ENCODE data around the gene ZBTB1.
"Not testable (repeated sequence)": the region's sequence is repeated elsewhere in the genome, so short reads cannot be mapped to it uniquely, and the experiment has no call there.

ZBTB1 gene

GRCh38 chr14:64561631-64562030 lies 57.1 kb downstream of the ZBTB1 start:
- H3K4me1 ChIP-seq, result peaks cover 7 to 15% (median 9%) of the 10 kb centered on the region in 10 experiments; a peak in 18 of 20 replicates
- no peak overlapping the region for H3K27ac ChIP-seq
- no peaks in the 10 kb centered on the region for H3K27me3 ChIP-seq
- no peak overlapping the region for H3K4me3 ChIP-seq
- no peak overlapping the region for H3K9ac ChIP-seq
- no peaks in the 10 kb centered on the region for H4K20me1 ChIP-seq
- peak overlapping the region in 7 of 11 experiments; percentile 12 to 40 (median 29); a peak in 6 of 22 replicates for H3K4me2 ChIP-seq
- H3K36me3 ChIP-seq, result no peaks in the 10 kb centered on the region
- H3K9me3 ChIP-seq (replicated peaks in 1 of 11), result no peaks in the 10 kb centered on the region
- TF ChIP-seq Cebpa-rat (IDR thresholded peaks at IDR 0.05), result no peak

DNA sequence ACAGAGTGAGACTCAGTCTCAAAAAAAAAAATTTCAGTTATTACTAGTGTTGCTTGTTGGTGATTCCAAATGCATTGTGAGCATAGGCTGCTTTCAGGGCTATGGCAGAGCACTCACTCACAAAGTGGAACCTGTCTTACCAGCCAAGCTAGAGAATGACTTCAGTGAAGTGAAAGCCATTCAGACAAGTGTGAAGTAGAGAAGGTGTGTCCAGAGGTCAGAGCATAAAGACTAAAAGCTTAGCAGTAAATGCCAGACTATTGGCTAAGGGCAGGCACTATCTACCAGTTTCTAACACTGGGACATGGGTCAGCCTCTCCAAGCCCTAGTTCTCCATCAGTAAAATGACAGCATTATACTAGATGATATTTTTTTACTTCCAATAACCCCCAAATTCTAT lies 57.9 kb downstream of the ZBTB1 start:
- no peaks in the 10 kb centered on the region for H4K20me1 ChIP-seq
- no peak overlapping the region for H3K4me2 ChIP-seq
- TF ChIP-seq Cebpa-rat (IDR thresholded peaks at IDR 0.05), result no peak
- peaks cover 7 to 17% (median 13%) of the 10 kb centered on the region in 10 experiments; a peak in 18 of 20 replicates for H3K4me1 ChIP-seq
- H3K9me3 ChIP-seq (replicated peaks in 1 of 11), result no peaks in the 10 kb centered on the region
- no peak overlapping the region for H3K27ac ChIP-seq
- H3K4me3 ChIP-seq, result no peak overlapping the region
- H3K36me3 ChIP-seq, result no peaks in the 10 kb centered on the region
- no peak overlapping the region for H3K9ac ChIP-seq
- no peaks in the 10 kb centered on the region for H3K27me3 ChIP-seq

GRCh38 chr14:64563696-64564095 lies 59.1 kb downstream of the ZBTB1 start:
- no peak for TF ChIP-seq Cebpa-rat (IDR thresholded peaks at IDR 0.05)
- no peak overlapping the region for H3K4me2 ChIP-seq

DNA sequence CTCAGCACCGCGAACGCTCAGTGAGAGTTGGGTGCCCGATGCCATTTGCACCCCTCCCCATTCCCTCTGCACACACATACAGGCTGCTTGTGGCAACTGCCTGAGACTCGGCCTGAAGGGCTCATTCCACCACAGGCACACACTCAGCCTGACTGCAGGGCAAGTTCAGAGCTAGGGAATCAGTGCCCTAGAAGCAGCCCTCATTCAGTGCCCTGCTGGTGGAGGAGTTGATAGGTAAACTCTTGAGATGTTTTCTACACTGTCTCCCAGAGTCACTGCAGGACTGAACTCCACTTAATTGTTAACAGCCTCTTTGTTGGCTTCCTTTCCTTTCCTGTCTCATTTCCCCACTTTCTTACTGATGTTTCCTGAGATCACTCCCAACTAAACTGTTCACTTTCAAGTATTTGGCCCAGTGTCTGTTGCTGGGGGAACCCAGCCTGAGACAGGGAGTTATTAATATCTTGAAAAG lies 62.1 kb downstream of the ZBTB1 start:
- H3K27me3 ChIP-seq, result no peaks in the 10 kb centered on the region
- H4K20me1 ChIP-seq, result no peaks in the 10 kb centered on the region
- no peaks in the 10 kb centered on the region for H3K36me3 ChIP-seq
- H3K4me1 ChIP-seq, result peaks cover 0 to 11% (median 6%) of the 10 kb centered on the region in 10 experiments; a peak in 11 of 20 replicates
- H3K9me3 ChIP-seq (replicated peaks in 1 of 11), result no peaks in the 10 kb centered on the region
- peak overlapping the region in 9 of 11 experiments; percentile 4 to 44 (median 19); a peak in 9 of 22 replicates for H3K4me2 ChIP-seq
- no peak overlapping the region for H3K9ac ChIP-seq
- TF ChIP-seq Cebpa-rat (IDR thresholded peaks at IDR 0.05), result no peak
- no peak overlapping the region for H3K27ac ChIP-seq
- H3K4me3 ChIP-seq, result no peak overlapping the region

More at GRCh38 chr14:64563696-64564095, 59.1 kb downstream of the ZBTB1 start:
- H3K36me3 ChIP-seq, result no peaks in the 10 kb centered on the region
- H3K27ac ChIP-seq, result no peak overlapping the region
- H3K4me1 ChIP-seq, result peaks cover 7 to 17% (median 13%) of the 10 kb centered on the region in 10 experiments; a peak in 18 of 20 replicates
- no peak overlapping the region for H3K9ac ChIP-seq
- H3K4me3 ChIP-seq, result no peak overlapping the region
- H3K9me3 ChIP-seq (replicated peaks in 1 of 11), result no peaks in the 10 kb centered on the region
- no peaks in the 10 kb centered on the region for H3K27me3 ChIP-seq
- no peaks in the 10 kb centered on the region for H4K20me1 ChIP-seq

GRCh38 chr14:64569138-64569631 lies 64.6 kb downstream of the ZBTB1 start:
- H3K9ac ChIP-seq, result no peak overlapping the region
- no peak for TF ChIP-seq Cebpa-rat (IDR thresholded peaks at IDR 0.05)
- no peaks in the 10 kb centered on the region for H4K20me1 ChIP-seq
- no peaks in the 10 kb centered on the region for H3K27me3 ChIP-seq
- no peaks in the 10 kb centered on the region for H3K9me3 ChIP-seq (replicated peaks in 1 of 11)
- H3K36me3 ChIP-seq, result no peaks in the 10 kb centered on the region
- no peak overlapping the region; a peak in 1 of 22 replicates for H3K27ac ChIP-seq
- H3K4me2 ChIP-seq, result peak overlapping the region in 2 of 11 experiments; percentile 33 to 40; a peak in 1 of 22 replicates
- no peak overlapping the region for H3K4me3 ChIP-seq
- peaks cover 0 to 11% (median 6%) of the 10 kb centered on the region in 10 experiments; a peak in 11 of 20 replicates for H3K4me1 ChIP-seq

- not testable (repeated sequence) for H3K4me3 ChIP-seq; H3K27me3 ChIP-seq; H3K9me3 ChIP-seq (replicated peaks in 1 of 11); H3K27ac ChIP-seq; H3K9ac ChIP-seq; H4K20me1 ChIP-seq; H3K36me3 ChIP-seq
- H3K4me2 ChIP-seq, result peak overlapping the region in 2 of 11 experiments; percentile 33 to 40; a peak in 1 of 22 replicates
- H3K4me1 ChIP-seq, result peaks cover 0 to 11% (median 6%) of the 10 kb centered on the region in 10 experiments; a peak in 11 of 20 replicates
Measured at GRCh38 chr14:64569646-64570045, 65.1 kb downstream of the ZBTB1 start.

GRCh38 chr14:64572386-64573104 lies 68.0 kb downstream of the ZBTB1 start:
- Histone ChIP-seq H3K27ac (no peak overlapping the region), H3K36me3 (no peaks in the 10 kb centered on the region), H3K4me3 (no peak overlapping the region), H3K9ac (no peak overlapping the region), H3K4me1 (peaks cover 0 to 4% (median 0%) of the 10 kb centered on the region in 10 experiments; a peak in 1 of 20 replicates), H4K20me1 (no peaks in the 10 kb centered on the region), H3K4me2 (no peak overlapping the region), H3K9me3 (replicated peaks in 1 of 11) (no peaks in the 10 kb centered on the region), H3K27me3 (no peaks in the 10 kb centered on the region)
- no peak for TF ChIP-seq Cebpa-rat (IDR thresholded peaks at IDR 0.05)

- Histone ChIP-seq H3K27ac (no peak overlapping the region), H3K4me2 (no peak overlapping the region)
- TF ChIP-seq Cebpa-rat (IDR thresholded peaks at IDR 0.05), result no peak
Measured at GRCh38 chr14:64573109-64573508, 68.5 kb downstream of the ZBTB1 start.

More at GRCh38 chr14:64573109-64573508, 68.5 kb downstream of the ZBTB1 start:
- peaks cover 0 to 4% (median 0%) of the 10 kb centered on the region in 10 experiments; a peak in 1 of 20 replicates for H3K4me1 ChIP-seq
- no peak overlapping the region for H3K4me3 ChIP-seq
- H3K9me3 ChIP-seq (replicated peaks in 1 of 11), result no peaks in the 10 kb centered on the region
- no peak overlapping the region for H3K9ac ChIP-seq
- H4K20me1 ChIP-seq, result no peaks in the 10 kb centered on the region
- no peaks in the 10 kb centered on the region for H3K36me3 ChIP-seq
- no peaks in the 10 kb centered on the region for H3K27me3 ChIP-seq

Measured in BLaER1 treated with 17β-estradiol and CSF1 and Interleukin-3, amounts not matched to agents 10 nM and 100 nM (cell line).